Measurements from ENCODE around the gene CCN6. TPM values are rescaled to one million over a fixed set of nuclear protein-coding genes. Genes with fewer than 3 reads are reported as not detected.
"Not testable (repeated sequence)": the region's sequence is repeated elsewhere in the genome, so short reads cannot be mapped to it uniquely, and the experiment has no call there.

Gene CCN6
- total RNA-seq, 4 donors from 2014 or later, result 1.1 to 2.9 (median 1.6) TPM

- DNase-seq (ENCODE audit: low spot score in 2 of 2), result no peak
- H3K4me3 ChIP-seq (ENCODE audit: low read depth, poor library complexity, severe bottlenecking), result no peak overlapping the region
- 73 to 90% methylated on average over 5 to 6 of the region's 6 CpGs for WGBS, 2 donors
- intact Hi-C loops (cut with DNase I; ENCODE audit: low total_unique reads), result loop anchor here (5.0 kb wide), 1 partner anchor 342 kb away; no protein-coding TSS in a partner anchor
- TF ChIP-seq POLR2A (IDR thresholded peaks at IDR 0.05), result no peak
- no peak for TF ChIP-seq CTCF (IDR thresholded peaks at IDR 0.05)
Measured at GRCh38 chr6:112049026-112049799, 4.7 kb upstream of the CCN6 start.

- DNase-seq (ENCODE audit: low spot score in 2 of 2), result no peak
- intact Hi-C loops (cut with DNase I; ENCODE audit: low total_unique reads), result loop anchor here (5.0 kb wide), 2 partner anchors 343 to 793 kb away; a partner anchor contains a TSS
- H3K4me3 ChIP-seq (ENCODE audit: low read depth, poor library complexity, severe bottlenecking), result no peak overlapping the region
- TF ChIP-seq CTCF (IDR thresholded peaks at IDR 0.05) (no peak), POLR2A (IDR thresholded peaks at IDR 0.05) (no peak)
- 91 to 97% methylated on average over 7 of the region's 7 CpGs for WGBS, 2 donors
Measured at GRCh38 chr6:112049996-112050395, 3.9 kb upstream of the CCN6 start.

GRCh38 chr6:112050429-112050828 lies 3.5 kb upstream of the CCN6 start:
- DNase-seq (ENCODE audit: low spot score in 2 of 2), result no peak
- 95 to 97% methylated on average over 5 of the region's 5 CpGs for WGBS, 2 donors
- no peak overlapping the region for H3K4me3 ChIP-seq (ENCODE audit: low read depth, poor library complexity, severe bottlenecking)
- intact Hi-C loops (cut with DNase I; ENCODE audit: low total_unique reads), result loop anchor here (5.0 kb wide), 1 partner anchor 793 kb away; a partner anchor contains a TSS
- TF ChIP-seq POLR2A (IDR thresholded peaks at IDR 0.05), result no peak
- no peak for TF ChIP-seq CTCF (IDR thresholded peaks at IDR 0.05)

- not testable (repeated sequence) for H3K4me3 ChIP-seq (ENCODE audit: low read depth, poor library complexity, severe bottlenecking); DNase-seq (ENCODE audit: low spot score in 2 of 2)
- 86 to 89% methylated on average over 4 of the region's 4 CpGs for WGBS, 2 donors
- intact Hi-C loops (cut with DNase I; ENCODE audit: low total_unique reads), result loop anchor here (5.0 kb wide), 1 partner anchor 794 kb away; a partner anchor contains a TSS
Measured at GRCh38 chr6:112051251-112051740, 2.6 kb upstream of the CCN6 start.

GRCh38 chr6:112054555-112055190 lies 769 bp downstream of the CCN6 start:
- intact Hi-C loops (cut with DNase I; ENCODE audit: low total_unique reads), result loop anchor here (5.0 kb wide), 1 partner anchor 797 kb away; a partner anchor contains a TSS
- TF ChIP-seq CTCF (IDR thresholded peaks at IDR 0.05), result no peak
- TF ChIP-seq POLR2A (IDR thresholded peaks at IDR 0.05), result no peak
- WGBS, 2 donors, result 32 to 43% methylated on average over 10 of the region's 10 CpGs
- no peak for DNase-seq (ENCODE audit: low spot score in 2 of 2)
- H3K4me3 ChIP-seq (ENCODE audit: low read depth, poor library complexity, severe bottlenecking), result no peak overlapping the region
